ENCODE results near the gene SSC5D. TPM values are rescaled to one million over a fixed set of nuclear protein-coding genes. Genes with fewer than 3 reads are reported as not detected.
A peak's percentile ranks its signal among the peaks of the same experiment; 100 is the strongest.

Gene SSC5D
- total RNA-seq, result 3.7 TPM
- long read RNA-seq, partial matches to known transcripts, result 0 of 2 reads
- long read RNA-seq, other reads (novel, unspliced or antisense), result 2 of 2 reads

DNA sequence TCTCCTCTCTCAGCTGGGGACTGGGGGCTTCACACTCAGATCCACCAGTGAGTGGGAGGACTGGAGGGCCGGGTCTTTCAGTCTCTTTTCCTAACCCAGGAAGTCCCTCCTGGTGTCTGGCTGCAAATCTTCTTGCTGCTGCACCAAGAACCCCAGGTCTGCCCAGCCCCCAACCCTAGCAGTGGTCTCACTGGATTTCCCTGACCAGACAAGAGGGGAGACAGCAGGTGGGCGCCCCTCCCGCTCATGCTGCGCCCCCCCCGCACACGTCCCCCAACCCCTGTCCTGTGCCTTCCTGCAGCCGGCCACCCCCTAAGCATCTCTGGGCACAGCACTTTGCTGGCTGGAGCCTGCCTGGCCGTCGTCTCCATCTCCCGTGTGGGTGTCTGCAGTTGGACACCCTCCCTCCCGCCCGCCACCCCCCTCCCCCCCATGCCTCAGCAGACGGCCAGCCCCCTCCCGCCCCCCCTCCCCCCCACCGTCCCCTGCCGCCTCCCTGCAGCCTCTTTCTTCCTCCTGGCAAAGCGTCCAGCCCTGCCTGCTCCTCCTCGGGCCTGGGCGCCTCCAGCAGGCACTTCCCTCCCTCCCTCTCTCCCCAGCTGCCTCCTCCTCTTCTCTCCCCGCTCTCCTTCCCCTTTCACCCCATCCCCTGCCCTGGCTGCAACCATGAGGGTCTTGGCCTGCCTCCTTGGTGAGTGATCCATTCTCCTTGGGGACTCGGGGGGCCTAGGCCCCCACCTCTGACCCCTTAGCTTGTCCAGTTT is at the start of gene SSC5D:
SSC5D (plus strand) TSS at position 513 of the 764 bp plus-strand sequence; CDS start at position 667, 154 bp downstream.
- H3K36me3 ChIP-seq, result peaks cover 8% of the 10 kb centered on the region
- TF ChIP-seq, protein P1, sequence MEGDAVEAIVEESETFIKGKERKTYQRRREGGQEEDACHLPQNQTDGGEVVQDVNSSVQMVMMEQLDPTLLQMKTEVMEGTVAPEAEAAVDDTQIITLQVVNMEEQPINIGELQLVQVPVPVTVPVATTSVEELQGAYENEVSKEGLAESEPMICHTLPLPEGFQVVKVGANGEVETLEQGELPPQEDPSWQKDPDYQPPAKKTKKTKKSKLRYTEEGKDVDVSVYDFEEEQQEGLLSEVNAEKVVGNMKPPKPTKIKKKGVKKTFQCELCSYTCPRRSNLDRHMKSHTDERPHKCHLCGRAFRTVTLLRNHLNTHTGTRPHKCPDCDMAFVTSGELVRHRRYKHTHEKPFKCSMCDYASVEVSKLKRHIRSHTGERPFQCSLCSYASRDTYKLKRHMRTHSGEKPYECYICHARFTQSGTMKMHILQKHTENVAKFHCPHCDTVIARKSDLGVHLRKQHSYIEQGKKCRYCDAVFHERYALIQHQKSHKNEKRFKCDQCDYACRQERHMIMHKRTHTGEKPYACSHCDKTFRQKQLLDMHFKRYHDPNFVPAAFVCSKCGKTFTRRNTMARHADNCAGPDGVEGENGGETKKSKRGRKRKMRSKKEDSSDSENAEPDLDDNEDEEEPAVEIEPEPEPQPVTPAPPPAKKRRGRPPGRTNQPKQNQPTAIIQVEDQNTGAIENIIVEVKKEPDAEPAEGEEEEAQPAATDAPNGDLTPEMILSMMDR (IDR thresholded peaks at IDR 0.05; ENCODE audit: borderline replicate concordance), result no peak
- intact Hi-C loops (cut with micrococcal nuclease), result no loop called here
- peak within 1 kb of the TSS; percentile 80 for H3K4me3 ChIP-seq
- H3K27me3 ChIP-seq (ENCODE audit: low read depth), result peaks cover 21% of the 10 kb centered on the region
- no peaks in the 10 kb centered on the region for H3K9me3 ChIP-seq (replicated peaks)
- peaks cover 63% of the 10 kb centered on the region for H3K4me1 ChIP-seq
- DNase-seq, result no peak
- H3K27ac ChIP-seq (replicated peaks), result peak within 1 kb of the TSS; percentile 90

GRCh38 chr19:55439052-55439451 is 49.2 kb upstream of the SSC5D start:
- no peaks in the 10 kb centered on the region for H3K9me3 ChIP-seq (replicated peaks)
- peaks cover 11% of the 10 kb centered on the region for H3K4me1 ChIP-seq
- H3K4me3 ChIP-seq, result no peak overlapping the region
- DNase-seq, result no peak
- TF ChIP-seq, protein P1 (IDR thresholded peaks at IDR 0.05; ENCODE audit: borderline replicate concordance), result no peak
- intact Hi-C loops (cut with micrococcal nuclease), result no loop called here
- peaks cover 84% of the 10 kb centered on the region for H3K27me3 ChIP-seq (ENCODE audit: low read depth)
- H3K36me3 ChIP-seq, result no peaks in the 10 kb centered on the region
- no peak overlapping the region for H3K27ac ChIP-seq (replicated peaks)

DNA sequence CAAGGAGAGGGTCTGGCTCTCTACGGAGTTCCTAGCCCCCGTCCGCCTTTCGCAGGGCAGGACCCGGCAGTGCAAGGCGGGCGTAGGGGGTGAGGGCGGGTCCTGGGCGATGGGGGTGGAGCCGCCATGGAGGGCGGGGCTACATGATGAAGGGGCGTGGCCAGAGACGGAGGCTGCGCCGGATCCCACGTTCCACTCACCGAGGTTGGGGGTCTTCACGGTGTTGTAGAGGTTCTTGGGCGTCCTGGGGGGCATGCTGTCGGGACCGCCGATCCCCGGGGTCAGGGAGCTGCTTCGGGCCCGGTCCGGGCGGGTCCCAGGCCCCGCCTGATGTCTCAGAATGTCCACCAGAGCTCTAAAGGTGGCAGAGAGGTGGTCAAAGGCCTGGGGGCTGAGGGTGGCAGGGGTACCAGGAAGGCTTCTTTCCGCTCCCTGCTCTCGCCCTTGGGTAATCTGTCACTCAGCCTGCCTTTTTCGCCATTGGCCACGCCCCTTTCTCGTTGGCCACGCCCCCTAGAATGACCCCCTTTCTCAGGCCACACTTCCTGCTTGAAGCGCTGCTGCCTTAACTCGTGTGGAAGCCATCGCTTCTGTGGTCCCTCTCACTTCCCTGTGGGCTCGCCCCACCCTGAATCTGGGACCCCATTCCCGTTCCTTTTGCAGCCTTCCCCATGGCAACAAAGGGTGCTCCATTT is 47.7 kb upstream of the SSC5D start:
- no peak overlapping the region for H3K4me3 ChIP-seq
- no peaks in the 10 kb centered on the region for H3K36me3 ChIP-seq
- H3K4me1 ChIP-seq, result peaks cover 11% of the 10 kb centered on the region
- no peak for DNase-seq
- H3K9me3 ChIP-seq (replicated peaks), result no peaks in the 10 kb centered on the region
- intact Hi-C loops (cut with micrococcal nuclease), result no loop called here
- TF ChIP-seq, protein P1 (IDR thresholded peaks at IDR 0.05; ENCODE audit: borderline replicate concordance), result no peak
- H3K27me3 ChIP-seq (ENCODE audit: low read depth), result peaks cover 98% of the 10 kb centered on the region
- H3K27ac ChIP-seq (replicated peaks), result no peak overlapping the region

GRCh38 chr19:55441319-55441691 is 46.9 kb upstream of the SSC5D start:
- H3K4me1 ChIP-seq, result peaks cover 11% of the 10 kb centered on the region
- TF ChIP-seq, protein P1 (IDR thresholded peaks at IDR 0.05; ENCODE audit: borderline replicate concordance), result no peak
- no peak overlapping the region for H3K4me3 ChIP-seq
- H3K27ac ChIP-seq (replicated peaks), result no peak overlapping the region
- peaks cover 98% of the 10 kb centered on the region for H3K27me3 ChIP-seq (ENCODE audit: low read depth)
- intact Hi-C loops (cut with micrococcal nuclease), result no loop called here
- no peaks in the 10 kb centered on the region for H3K36me3 ChIP-seq
- H3K9me3 ChIP-seq (replicated peaks), result no peaks in the 10 kb centered on the region
- DNase-seq, result no peak

GRCh38 chr19:55441692-55442321 is 46.4 kb upstream of the SSC5D start:
- intact Hi-C loops (cut with micrococcal nuclease), result no loop called here

More at GRCh38 chr19:55441692-55442321, 46.4 kb upstream of the SSC5D start:
- TF ChIP-seq, protein P1 (IDR thresholded peaks at IDR 0.05; ENCODE audit: borderline replicate concordance), result no peak
- Histone ChIP-seq H3K27ac (replicated peaks) (no peak overlapping the region), H3K9me3 (replicated peaks) (no peaks in the 10 kb centered on the region), H3K4me1 (peaks cover 11% of the 10 kb centered on the region), H3K27me3 (ENCODE audit: low read depth) (peaks cover 98% of the 10 kb centered on the region), H3K4me3 (no peak overlapping the region), H3K36me3 (no peaks in the 10 kb centered on the region)
- no peak for DNase-seq
